HG03378 (cell line): ENCODE data around the gene COG4.

Source experiments
- ATAC-seq: cut with Tn5 transposase; IDR thresholded peaks from one replicate; pipeline ENCODE4 v1.9.1; 2021; ENCODE audit warnings: mild to moderate bottlenecking, moderate library complexity; ENCODE audit not compliant: unreplicated experiment

Gene COG4

GRCh38 chr16:70480127-70481105 is 42.9 kb downstream of the COG4 start:
- ATAC-seq = no peak

- no peak for ATAC-seq
Measured at GRCh38 chr16:70478912-70479341, 44.4 kb downstream of the COG4 start.

- ATAC-seq = no peak
Measured at GRCh38 chr16:70478169-70478568, 45.2 kb downstream of the COG4 start.

DNA sequence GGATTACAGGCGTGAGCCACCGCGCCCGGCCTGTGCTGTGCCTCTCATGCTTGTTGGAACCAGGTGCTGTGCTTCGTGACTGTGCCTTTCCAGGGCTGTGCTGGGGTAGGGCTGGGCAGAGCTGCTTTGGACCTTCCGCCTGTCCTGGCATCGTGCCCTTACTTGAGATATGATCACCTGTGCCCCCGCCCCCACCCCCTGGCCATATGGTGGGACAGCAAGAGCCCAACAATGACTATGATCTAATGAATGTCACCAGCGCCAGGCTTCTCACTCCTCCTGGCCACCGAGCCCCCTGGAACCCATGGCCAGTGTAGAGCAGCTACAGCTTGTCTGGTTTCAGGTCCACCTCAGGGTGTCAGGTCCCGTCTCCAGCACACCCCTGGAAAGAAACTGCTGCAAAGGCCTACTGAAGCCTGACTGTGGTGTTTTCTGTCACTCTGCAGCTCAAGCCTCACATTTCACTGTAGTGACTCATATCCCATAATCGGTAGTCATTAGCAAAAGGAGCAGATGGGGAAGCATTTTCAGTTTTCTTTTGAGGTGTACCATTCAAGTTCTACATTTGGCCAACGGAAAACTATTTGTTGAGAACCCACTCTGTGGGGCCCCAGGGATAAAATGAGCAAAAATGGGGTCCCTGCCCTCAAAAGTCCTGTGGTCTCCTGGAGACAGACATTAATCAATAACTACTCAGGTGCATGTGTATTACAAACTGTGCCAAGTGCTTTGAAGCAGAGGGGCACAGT is 46.9 kb downstream of the COG4 start:
- peak; percentile 85 for ATAC-seq

DNA sequence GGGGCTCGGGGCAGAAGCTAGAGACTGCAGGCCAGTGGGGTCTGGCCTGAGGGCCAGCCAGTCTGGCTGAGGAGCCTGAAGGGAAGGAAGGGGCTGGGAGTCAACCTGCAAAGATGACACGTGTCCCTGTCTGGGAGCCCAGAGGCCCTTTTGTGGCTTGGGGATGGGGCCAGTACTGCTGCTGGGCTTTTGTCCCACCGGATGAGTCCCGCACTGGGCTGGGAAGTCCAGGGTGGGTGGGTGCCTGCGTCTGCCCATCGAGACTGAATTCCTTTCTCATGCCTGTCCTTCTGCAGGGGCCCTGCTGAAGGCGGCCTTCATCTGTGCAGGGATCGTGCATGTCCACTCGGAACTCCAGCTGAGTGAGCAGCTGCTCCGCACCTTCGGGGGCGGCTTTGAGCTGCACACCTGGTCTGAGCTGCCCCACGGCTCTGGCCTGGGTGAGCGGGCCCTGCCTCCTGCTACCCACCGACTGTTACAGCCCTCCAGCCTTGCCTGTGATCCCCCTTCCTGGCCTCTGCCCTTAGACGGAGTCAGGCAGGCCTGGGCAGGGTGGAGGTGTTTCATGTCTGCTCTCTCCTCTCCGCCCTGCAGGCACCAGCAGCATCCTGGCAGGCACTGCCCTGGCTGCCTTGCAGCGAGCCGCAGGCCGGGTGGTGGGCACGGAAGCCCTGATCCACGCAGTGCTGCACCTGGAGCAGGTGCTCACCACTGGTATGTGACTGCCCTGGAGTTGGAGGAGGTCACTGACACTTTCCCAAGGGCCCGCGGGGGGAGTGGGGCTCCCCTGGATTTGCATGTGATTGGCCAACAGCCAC is 48.1 kb downstream of the COG4 start:
- no peak for ATAC-seq

DNA sequence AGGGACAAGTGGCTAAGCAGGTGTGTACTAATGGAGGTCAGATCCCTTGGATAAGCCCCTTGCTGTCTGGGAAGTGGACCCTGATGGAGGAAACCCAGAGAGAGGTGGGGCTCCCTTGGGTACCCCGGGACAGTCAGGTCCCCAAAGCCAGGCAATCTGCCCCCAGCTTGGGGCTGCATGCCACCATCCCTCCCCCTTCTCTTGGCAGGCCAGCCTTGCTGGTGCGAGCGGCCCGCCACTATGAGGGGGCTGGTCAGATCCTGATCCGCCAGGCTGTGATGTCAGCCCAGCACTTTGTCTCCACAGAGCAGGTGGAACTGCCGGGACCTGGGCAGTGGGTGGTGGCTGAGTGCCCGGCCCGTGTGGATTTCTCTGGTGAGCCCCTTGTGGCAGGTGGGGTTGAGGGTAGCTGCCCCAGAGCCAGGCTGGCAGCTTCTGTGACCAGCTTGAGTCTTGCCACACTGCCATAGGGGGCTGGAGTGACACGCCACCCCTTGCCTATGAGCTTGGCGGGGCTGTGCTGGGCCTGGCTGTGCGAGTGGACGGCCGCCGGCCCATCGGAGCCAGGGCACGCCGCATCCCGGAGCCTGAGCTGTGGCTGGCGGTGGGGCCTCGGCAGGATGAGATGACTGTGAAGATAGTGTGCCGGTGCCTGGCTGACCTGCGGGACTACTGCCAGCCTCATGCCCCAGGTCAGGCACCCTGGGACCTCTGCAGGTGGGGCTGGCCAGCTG is 48.9 kb downstream of the COG4 start:
- no peak for ATAC-seq

- no peak for ATAC-seq
Measured at GRCh38 chr16:70473446-70474319, 49.7 kb downstream of the COG4 start.

DNA sequence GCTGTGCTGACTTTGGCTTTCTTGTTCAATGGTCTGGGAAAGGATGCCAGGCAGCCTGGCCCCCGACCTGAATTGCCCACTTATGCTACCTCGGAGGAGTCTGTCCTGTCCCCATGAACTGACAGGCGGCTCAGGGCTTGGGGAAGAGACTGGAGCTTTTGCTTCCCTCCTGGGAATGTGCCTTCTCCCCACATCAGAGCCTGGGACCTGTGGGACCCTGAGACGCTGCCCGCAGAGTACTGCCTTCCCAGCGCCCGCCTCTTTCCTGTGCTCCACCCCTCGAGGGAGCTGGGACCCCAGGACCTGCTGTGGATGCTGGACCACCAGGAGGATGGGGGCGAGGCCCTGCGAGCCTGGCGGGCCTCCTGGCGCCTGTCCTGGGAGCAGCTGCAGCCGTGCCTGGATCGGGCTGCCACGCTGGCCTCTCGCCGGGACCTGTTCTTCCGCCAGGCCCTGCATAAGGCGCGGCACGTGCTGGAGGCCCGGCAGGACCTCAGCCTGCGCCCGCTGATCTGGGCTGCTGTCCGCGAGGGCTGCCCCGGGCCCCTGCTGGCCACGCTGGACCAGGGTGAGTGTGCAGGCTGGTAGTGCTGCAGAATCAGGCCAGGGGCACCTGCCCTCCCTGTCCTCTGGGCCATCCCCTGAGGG is 50.4 kb downstream of the COG4 start:
- no peak for ATAC-seq

- no peak for ATAC-seq
Measured at GRCh38 chr16:70470927-70471341, 52.4 kb downstream of the COG4 start.

- ATAC-seq = no peak
Measured at GRCh38 chr16:70470141-70470926, 53.0 kb downstream of the COG4 start.

- no peak for ATAC-seq
Measured at GRCh38 chr16:70468776-70469525, 54.4 kb downstream of the COG4 start.

DNA sequence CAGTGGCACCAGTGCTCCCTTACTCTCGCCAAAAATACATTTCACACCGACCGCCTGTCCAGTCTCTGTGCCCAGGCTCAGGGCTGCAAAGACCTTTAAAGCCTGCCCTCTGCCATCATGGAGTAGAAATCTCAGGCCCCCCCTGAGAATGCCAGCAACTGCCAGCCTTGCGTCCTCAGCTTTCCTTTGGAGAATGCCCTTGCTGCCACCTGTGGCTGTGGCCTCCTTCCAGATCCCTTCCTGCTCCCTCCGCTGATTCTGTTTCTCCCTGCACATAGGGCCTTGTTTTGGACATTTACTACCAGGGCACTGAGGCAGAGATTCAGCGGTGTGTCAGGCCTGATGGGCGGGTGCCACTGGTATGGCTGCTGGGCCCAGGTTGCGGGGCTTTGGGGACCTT is 55.7 kb downstream of the COG4 start:
- ATAC-seq = no peak

DNA sequence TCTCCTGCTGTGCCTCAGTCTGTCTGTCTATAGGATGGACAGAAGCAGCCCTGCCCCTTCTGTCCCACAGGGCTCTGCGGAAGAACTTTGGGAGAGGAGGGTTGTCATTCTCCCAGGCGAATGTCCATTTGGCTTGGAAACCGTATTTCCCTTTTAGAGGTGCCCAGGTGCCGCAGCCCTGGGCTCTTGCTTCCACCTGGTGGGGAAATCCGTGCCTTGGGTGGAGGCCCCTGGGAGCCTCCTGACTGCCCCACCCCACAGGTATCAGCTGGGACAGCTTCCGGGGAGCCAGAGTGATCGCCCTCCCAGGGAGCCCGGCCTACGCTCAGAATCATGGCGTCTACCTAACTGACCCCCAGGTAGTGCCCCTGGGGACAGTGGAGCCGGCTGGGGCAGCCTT is 56.2 kb downstream of the COG4 start:
- ATAC-seq = no peak

DNA sequence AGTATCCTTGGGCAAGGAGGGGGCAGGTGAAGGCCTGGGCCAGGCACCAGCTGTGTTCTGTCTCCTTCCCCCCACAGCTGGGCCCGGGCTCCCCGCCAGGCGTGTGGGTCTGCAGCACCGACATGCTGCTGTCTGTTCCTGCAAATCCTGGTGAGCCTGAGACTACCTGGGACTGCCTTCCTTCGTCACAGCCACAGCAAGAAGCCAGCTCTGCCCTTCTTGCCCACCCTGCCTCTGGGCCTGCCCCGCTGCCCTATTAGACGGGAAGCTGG is 56.6 kb downstream of the COG4 start:
- no peak for ATAC-seq

DNA sequence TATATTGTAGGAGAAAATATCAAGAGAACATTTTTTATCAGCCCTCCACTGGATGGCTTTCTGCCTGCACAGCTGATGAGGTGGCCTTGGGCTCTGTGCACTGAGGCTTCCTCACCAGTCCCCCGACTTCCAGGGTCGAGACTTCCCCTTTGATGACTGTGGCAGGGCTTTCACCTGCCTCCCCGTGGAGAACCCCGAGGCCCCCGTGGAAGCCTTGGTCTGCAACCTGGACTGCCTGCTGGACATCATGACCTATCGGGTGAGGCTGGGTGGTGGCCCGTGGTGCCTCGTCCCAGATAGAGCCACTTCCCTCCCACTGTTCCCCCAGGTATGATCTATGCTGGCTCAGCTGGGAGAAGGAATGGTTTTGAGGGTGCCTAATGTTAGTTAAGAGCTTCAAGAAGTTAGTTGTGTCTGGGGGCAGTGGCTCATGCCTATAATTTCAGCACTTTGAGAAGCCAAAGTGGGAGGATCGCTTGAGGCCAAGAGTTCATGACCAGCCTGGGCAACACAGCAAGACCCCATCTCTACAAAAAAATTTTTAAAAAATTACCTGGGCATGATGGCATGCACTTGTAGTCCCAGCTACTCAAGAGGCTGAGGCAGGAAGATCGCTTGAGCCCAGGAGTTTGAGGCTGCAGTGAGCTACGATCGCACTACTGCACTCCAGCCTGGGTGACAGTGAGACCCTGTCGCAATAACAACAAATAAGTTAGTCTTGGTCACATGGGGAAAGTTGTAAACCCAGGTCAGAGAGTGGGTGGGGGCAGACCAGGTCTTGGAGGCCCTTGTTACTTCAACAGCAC is 57.2 kb downstream of the COG4 start:
- ATAC-seq = no peak

- no peak for ATAC-seq
Measured at GRCh38 chr16:70463235-70463634, 60.1 kb downstream of the COG4 start.

DNA sequence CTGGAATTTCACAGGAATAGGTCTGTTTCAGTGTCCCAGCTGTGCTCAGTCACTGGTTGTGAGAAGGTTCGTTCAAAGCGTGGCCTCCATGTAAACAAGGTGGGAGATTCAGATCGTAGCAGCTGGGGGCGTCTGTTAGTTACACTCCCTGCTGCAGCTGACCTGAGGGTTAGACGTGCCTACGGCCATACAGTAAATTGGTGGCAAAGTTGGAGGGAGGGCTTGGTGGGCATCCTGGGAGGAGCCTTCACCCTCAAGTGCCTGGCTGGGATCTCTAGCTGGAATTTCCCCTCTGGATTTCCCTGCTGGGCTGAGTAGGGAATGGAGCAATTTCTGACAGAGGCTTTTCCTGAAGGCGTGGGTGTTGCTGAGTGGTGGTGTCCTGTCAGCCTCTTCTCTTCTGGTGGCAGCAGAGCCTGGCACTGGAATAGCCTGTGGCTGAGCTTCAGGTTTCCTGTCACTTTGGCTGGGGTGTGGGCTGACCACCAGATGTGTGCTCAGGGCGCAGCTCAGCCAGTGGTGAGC is 62.6 kb downstream of the COG4 start:
- no peak for ATAC-seq
